AG04449 (cell line): ENCODE measurements around the gene TSPAN33.
A peak's percentile ranks its signal among the peaks of the same experiment; 100 is the strongest.

ENCODE experiments used
- CTCF ChIA-PET: fragments of 350-600 bp; formaldehyde crosslinking; extraction: SDS; loops from one replicate; lab custom pipeline; 2021; ENCODE audit warnings: antibody characterized with exemption; lab: Yijun Ruan, JAX
- POLR2A ChIA-PET: fragments of 400-600, 350-600 bp; formaldehyde crosslinking; extraction: SDS; loops from one replicate; lab custom pipeline; 2020; ENCODE audit warnings: antibody characterized with exemption, inconsistent platforms; lab: Yijun Ruan, JAX
- DNase-seq: peaks from one replicate; pipeline ENCODE4 v3.0.0-alpha.2; 2010; ENCODE audit warnings: low read depth, low spot score
- H3K4me3 ChIP-seq: 2 replicates; pipeline ENCODE4 v1.5.1; 2011; ENCODE audit warnings: low read depth, mild to moderate bottlenecking, control low read depth, low read length
- CTCF ChIP-seq: IDR thresholded peaks from one replicate; pipeline ENCODE4 v1.5.1; 2011; ENCODE audit warnings: mild to moderate bottlenecking, moderate library complexity, low read length, control low read depth, inconsistent platforms; ENCODE audit not compliant: insufficient read depth; ENCODE audit errors: missing control alignments

The TSPAN33 gene

GRCh38 chr7:129187681-129188371 is 43.3 kb downstream of the TSPAN33 start:
- DNase-seq, result no peak
- ChIA-PET POLR2A (no interaction called here), CTCF (interaction anchor here (1.1 to 3.3 kb wide), 3 partner anchors 21 to 23 kb away, joined by 3 to 18 read pairs (median 7); no protein-coding TSS in a partner anchor)

GRCh38 chr7:129188372-129188891 is 43.9 kb downstream of the TSPAN33 start, which contains the start of gene SMO:
SMO (plus strand) TSS chr7:129188633; CDS start chr7:129189152, 519 bp downstream.
- no peak for TF ChIP-seq CTCF
- ChIA-PET CTCF (interaction anchor here (1.0 to 3.3 kb wide), 4 partner anchors 21 to 26 kb away, joined by 3 to 18 read pairs (median 5); no protein-coding TSS in a partner anchor), POLR2A (interaction anchor here (0.9 kb wide), 1 partner anchor 25 kb away, joined by 3 read pairs; no protein-coding TSS in a partner anchor)
- DNase-seq, result no peak
- peak within 1 kb of the TSS; percentile 77 for H3K4me3 ChIP-seq

More at GRCh38 chr7:129187681-129188371, 43.3 kb downstream of the TSPAN33 start:
- TF ChIP-seq CTCF, result no peak
- H3K4me3 ChIP-seq, result peak overlapping the region; percentile 77

- peak overlapping the region; percentile 77 for H3K4me3 ChIP-seq
- ChIA-PET POLR2A (interaction anchor here (0.6 to 0.9 kb wide), 2 partner anchors 25 to 371 kb away, joined by 3 read pairs; no protein-coding TSS in a partner anchor), CTCF (interaction anchor here (1.0 to 3.3 kb wide), 5 partner anchors 22 to 29 kb away, joined by 3 to 18 read pairs (median 7); no protein-coding TSS in a partner anchor)
- TF ChIP-seq CTCF, result no peak
- DNase-seq, result no peak
These were observed 44.6 kb downstream of the TSPAN33 start for GRCh38 chr7:129188892-129189660.

- ChIA-PET CTCF (interaction anchor here (1.0 to 3.3 kb wide), 6 partner anchors 10 to 28 kb away, joined by 3 to 18 read pairs (median 6); no protein-coding TSS in a partner anchor), POLR2A (interaction anchor here (0.6 kb wide), 1 partner anchor 371 kb away, joined by 3 read pairs; no protein-coding TSS in a partner anchor)
- DNase-seq, result no peak
- peak overlapping the region; percentile 77 for H3K4me3 ChIP-seq
- no peak for TF ChIP-seq CTCF
These were observed 45.3 kb downstream of the TSPAN33 start for GRCh38 chr7:129189661-129190310.

GRCh38 chr7:129191272-129191671 is 46.8 kb downstream of the TSPAN33 start:
- POLR2A ChIA-PET, result no interaction called here
- no peak for DNase-seq
- CTCF ChIA-PET, result interaction anchor here (0.9 to 4.1 kb wide), 5 partner anchors 9 to 27 kb away, joined by 3 to 20 read pairs (median 6); no protein-coding TSS in a partner anchor
- H3K4me3 ChIP-seq, result no peak overlapping the region
- TF ChIP-seq CTCF, result no peak
